GM21423 (cell line): ENCODE results near the gene BICD2.

Experiments
- ATAC-seq: cut with Tn5 transposase; IDR thresholded peaks from one replicate; pipeline ENCODE4 v1.9.1; 2021; ENCODE audit warnings: mild to moderate bottlenecking, moderate library complexity; ENCODE audit not compliant: unreplicated experiment

BICD2 gene

DNA sequence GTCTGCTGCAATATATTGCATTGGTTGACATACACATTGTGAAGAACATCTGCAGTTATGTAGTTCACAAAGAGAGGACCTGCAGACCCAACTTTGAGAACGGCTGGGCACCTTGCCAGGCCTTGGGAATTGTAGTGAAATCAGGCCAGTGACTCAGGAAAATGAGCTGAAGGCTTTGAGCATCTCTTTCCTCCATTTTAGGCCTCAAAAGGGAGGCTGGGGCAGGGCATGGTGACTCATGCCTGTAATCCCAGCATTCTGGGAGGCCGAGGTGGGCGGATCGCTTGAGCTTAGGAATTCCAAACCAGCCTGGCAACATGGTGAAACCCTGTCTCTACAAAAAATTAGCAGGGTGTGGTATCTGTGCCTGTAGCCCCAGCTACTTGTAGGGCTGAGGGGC, 93.3 kb downstream of the BICD2 start:
- no peak for ATAC-seq

DNA sequence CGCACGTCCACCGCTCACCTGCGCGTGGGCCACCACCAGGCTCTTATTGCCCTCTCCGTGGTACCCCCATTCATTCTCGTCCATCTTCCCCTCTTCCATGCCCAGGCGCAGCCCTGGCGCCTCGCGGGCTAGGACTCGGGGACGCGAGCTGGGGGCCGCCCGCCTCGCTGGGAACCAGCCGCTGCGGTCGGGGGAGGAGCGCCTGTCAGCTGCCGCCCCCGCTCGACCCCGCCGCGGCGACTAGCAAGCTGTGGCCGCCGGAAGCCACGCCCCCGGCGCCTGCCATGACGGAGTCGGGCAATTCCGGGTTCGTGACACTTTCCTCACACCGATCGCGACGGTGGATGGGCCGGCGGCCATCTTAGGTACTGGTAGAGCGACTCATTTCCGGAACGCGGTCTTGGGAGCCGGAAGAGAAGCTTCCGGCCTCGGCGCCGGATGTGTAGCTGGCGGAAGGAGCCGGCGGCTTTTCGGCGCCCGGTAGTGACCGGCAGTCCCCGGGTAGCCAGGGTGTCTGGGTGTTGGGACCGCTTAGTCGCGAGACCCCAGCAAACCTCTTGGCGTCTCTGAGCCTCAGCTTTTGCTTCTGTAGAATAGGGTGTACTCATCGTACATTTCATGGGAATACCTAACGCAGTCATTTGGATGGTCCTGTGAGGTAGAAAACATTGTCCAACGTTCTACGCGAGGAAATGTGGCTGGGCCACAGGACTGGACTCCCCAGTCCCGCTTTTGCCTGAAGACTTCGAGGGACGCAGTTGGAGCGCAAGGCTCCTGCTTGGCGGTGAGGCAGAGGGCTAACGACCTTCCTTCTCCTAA, 94.5 kb downstream of the BICD2 start, which contains the start of gene IPPK:
Gene IPPK (minus strand): TSS at position 242 of the 819 bp plus-strand sequence. CDS start 143 bp downstream, at position 99.
- peak; percentile 94 for ATAC-seq

DNA sequence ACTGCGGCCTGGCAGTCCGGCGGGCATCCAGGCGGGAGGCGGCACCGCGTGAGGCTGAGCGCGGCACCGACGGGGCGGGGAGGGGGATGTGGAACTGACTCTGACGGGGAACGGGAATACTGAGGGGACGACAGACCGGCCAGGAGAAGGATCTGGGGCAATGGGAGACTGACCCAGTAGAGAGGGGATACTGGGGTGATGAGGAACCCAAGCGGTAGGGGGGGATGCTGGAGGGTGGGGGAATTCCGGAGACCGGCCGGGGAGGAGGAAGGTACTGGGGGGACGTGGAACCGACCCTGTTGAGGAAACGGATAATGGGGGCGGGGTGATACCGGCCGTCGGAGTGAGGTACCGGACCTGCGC, 95.1 kb downstream of the BICD2 start:
- ATAC-seq: no peak

DNA sequence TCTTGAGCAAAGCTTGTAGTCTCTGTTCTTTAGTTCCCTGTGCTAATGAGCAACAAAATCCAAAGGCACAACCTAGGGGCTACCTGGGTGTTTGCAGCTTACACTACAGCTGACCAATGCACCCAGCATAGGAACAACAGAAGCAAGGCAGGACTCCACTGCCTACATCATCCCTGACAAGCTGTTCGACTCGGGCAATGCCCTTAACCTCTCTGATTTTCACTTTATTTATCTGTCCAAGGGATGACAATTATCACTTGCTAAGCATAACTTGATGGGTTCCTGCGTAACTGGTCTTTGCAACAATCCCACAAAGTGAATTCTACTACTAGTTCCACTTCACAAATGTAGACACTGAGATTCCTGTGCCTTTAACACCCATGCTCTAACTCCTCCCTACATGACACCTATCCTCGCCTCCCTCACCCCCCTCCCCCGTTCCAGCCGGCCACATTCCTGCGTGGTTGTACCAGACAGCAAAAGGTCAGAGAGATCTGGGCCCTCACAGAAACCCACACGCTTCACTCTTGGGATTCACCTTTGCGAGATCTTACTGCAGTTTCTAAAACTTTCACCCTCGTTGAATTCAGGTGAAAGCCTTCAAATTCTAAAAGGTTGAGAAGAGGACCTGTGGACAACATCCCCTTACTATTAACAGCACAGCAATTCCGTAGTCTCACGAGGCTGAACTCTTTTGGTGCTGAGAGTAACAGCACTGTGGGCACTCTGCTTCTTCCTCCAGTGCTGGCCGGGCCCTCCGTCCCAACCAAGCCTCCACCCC, 95.7 kb downstream of the BICD2 start:
- no peak for ATAC-seq

DNA sequence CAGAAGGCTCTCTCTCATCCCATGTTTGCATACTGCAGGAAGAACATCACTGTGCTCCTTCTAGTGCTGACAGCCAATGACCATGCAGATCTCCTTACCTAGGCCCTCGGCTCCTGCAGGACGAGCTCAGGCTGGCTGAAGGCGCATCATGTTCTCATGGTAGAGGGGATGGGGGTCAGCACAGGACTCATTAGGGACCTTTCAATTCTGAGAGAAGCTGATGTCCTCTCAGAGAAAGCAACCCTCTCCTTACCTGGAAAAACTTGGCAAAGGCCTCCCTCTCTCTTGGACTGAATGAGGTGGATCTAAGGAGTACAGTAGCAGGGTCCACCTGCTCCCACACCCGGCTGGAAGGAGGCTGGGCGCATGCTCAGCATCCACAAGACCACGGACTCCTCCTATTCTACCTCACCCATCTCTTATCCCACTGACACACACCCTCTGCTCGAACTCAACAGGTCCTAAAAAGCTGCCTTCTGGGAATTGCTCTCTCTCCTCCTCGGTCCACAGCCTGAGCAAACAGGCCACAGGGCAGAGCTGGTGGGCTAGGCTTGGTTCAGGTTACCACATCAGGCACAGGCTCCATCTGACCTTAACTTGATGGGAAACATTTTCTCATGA, 97.6 kb downstream of the BICD2 start:
- ATAC-seq: no peak

DNA sequence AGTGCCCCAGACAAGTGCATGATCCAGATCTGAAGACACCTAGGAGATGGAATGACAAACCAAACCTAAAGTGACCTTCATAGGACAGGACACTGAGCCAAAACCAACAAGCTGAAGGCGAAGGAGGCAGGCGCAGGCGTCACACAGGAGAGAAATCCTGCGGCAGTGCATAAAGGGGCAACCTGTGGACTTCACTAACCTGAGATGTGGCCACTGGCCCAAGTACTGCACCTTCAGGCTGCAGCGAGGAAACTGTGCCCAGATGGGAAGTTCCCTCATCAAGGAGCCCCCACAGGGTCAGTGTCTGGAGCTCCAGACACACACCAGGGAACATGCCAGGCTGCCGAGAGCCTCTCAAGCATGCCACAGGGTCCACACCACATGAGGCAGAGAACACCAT, 98.4 kb downstream of the BICD2 start:
- no peak for ATAC-seq

DNA sequence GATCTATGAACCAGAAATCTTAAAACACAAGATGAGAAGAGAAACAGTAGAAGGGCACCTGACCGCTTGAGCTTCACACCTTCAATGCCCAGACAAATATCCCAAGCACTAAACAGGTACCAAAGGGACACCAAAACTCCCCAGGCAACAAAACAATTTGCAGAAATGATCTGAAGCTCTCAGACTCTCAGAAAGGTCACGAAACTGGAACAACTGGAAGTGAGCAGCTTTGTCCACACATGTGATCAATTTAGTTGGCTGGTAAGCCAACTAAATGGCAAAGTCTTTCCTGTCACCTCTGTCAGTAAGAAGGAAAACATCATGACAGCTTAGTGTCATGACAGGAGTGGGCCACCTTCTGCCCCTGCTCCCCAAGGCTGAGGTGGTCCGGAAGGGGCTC, 98.8 kb downstream of the BICD2 start:
- no peak for ATAC-seq

DNA sequence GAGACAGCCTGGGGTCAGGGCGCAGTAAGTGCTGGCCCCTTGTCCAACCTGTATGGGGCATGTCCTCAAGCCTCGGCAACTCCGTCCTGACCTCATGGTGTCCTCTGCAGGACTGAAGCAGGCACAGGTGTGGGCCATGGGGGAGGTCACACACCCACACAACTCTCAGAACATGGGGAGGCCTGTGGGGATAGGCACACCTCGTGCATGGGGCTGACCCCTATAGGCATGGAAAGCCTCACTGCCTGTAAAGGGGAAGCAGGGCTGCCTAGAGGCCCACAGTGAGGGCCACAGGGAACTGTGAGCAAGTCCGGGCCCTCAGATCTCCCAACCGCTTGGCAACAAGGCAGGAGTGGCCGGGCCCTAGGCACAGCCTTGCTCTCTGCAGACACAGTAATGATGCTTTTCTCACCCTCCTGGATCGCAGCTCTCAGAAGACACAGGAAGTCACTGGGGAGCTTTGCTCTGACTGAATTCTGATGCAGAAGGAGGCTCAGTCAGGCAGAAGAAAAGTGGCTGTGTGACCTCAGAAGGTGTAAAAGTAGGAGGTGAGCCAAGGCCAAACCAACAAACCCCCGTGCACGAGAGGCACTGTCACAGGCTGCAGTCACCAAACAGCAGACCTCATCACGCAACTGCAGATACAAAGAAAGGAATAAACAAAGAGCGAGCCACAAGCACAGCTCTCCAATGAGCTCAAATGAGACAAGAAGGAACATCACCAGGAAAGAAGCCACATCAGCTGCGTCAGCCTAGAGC, 100.1 kb downstream of the BICD2 start:
- no peak for ATAC-seq

DNA sequence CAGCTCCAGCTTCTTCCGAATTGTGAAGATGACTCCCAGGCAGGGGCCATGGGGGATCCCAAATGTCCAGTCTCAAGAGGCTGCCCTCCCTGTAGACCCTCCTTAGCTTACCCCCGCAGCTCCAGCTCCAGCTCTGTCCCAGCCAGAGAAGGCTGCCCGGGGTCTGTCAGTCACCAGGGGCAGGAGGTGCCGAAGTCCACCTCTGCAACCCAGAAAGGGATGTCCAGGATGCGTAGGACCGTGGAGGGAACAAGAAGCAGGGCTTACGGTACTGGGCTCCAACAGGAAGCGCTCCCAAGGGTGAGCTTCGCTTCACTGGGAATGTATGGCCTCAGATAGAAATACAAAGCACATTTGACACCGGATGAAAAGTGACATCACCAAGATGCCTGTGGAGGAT, 100.7 kb downstream of the BICD2 start:
- ATAC-seq: no peak

DNA sequence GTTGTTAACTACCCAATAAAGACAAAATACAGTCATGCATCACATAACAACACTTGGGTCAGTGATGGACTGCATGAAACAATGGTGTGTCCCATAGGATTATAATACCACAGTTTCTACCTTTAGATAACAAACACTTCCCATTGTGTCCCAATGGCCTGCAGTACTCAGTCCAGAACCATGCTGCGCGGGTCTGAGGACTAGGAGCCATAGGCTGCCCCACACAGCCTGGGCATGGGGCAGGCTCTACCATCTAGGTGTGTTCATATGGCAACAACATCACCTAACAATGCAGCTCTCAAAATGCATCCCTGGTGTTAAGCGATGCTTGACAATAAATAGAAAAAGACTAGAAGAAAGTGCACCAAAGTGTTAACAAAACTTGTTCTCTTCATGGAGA, 101.5 kb downstream of the BICD2 start:
- ATAC-seq: no peak

DNA sequence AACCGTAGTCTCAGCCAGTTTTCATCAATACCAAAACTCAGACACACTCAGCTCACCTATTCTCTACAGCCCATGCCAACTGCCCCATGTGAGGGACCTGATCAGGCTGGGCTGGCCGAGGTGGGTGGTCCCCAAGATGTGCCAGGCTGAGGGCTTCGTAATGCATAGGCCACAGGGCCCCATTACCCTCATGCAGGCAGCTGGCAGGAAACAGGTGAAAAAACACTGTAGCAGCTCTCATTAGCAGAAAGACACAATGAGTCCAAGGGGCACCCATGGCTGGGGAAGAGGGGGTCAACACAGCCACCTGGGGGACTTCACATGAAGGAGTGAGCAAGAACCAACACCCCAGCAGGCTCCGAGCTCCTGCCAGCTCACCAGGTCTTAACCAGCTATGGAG, 102.9 kb downstream of the BICD2 start:
- ATAC-seq: no peak
